ENCODE results near the gene CACNA2D4.

GRCh38 chr12:1934068-1934467, 15.6 kb upstream of the CACNA2D4 start:
- TF ChIP-seq FOXK2 (IDR thresholded peaks at IDR 0.05) (no peak), HDGF (IDR thresholded peaks at IDR 0.05; ENCODE audit: borderline replicate concordance) (no peak), NFRKB (IDR thresholded peaks at IDR 0.05) (no peak), SP1 (IDR thresholded peaks at IDR 0.05) (no peak), BHLHE40 (IDR thresholded peaks at IDR 0.05; ENCODE audit: borderline replicate concordance) (no peak), SUZ12 (IDR thresholded peaks at IDR 0.05) (no peak), LEF1 (IDR thresholded peaks at IDR 0.05; ENCODE audit: borderline replicate concordance) (no peak), FOXM1 (IDR thresholded peaks at IDR 0.05; ENCODE audit: borderline replicate concordance) (no peak), CTBP1 (IDR thresholded peaks at IDR 0.05; ENCODE audit: borderline replicate concordance) (no peak), L3MBTL2 (conservative IDR thresholded peaks at IDR 0.05) (no peak), TARDBP (IDR thresholded peaks at IDR 0.05) (no peak), FOXA1 (IDR thresholded peaks at IDR 0.05) (no peak), PKNOX1 (IDR thresholded peaks at IDR 0.05) (no peak)

Data from HEK293T (cell line).